IMR-90 (cell line): ENCODE results near the gene LUC7L3. TPM values are rescaled to one million over a fixed set of nuclear protein-coding genes. Genes with fewer than 3 reads are reported as not detected.

Source experiments
- ATAC-seq: fragments of 200-7000 bp; cut with Tn5 transposase; 2 replicates; pipeline ENCODE4 v1.9.1; 2020; ENCODE audit warnings: low read depth, mild to moderate bottlenecking, moderate library complexity
- BruUV-seq: library from RNA; stranded (reverse); fragments of 400-500 nt; replicated peaks from 2 replicates; lab custom pipeline; 2021; lab: Mats Ljungman, UMichigan
- CTCF ChIA-PET: fragments of 300-600 bp; formaldehyde crosslinking; extraction: SDS; loops from one replicate; lab custom pipeline; 2021; ENCODE audit warnings: antibody characterized with exemption; lab: Yijun Ruan, JAX
- POLR2A ChIA-PET: fragments of 300-600 bp; sonication (Branson Sonifier 250); formaldehyde crosslinking; loops from one replicate; lab custom pipeline; 2022; ENCODE audit warnings: antibody characterized with exemption; ENCODE audit not compliant: unreplicated experiment; lab: Charles Lee
- DNase-seq: peaks from one replicate; pipeline ENCODE4 v3.0.0; 2013
- H2AFZ ChIP-seq: replicated peaks from 2 replicates; pipeline ENCODE3; 2013; ENCODE audit warnings: low read length, mild to moderate bottlenecking; ENCODE audit not compliant: poor library complexity
- H2AK5ac ChIP-seq: 2 replicates; pipeline ENCODE4 v1.6.1; 2013; ENCODE audit warnings: low read depth, low read length, inconsistent platforms
- H2AK9ac ChIP-seq: replicated peaks from 2 replicates; pipeline ENCODE3; 2013; ENCODE audit warnings: mild to moderate bottlenecking, low read depth, low read length, moderate library complexity; ENCODE audit not compliant: poor library complexity
- H2BK120ac ChIP-seq: 2 replicates; pipeline ENCODE4 v1.6.1; 2013; ENCODE audit warnings: low read depth, low read length, inconsistent platforms
- H2BK15ac ChIP-seq: 3 replicates; pipeline ENCODE4 v1.6.1; 2013; ENCODE audit warnings: low read depth, low read length, inconsistent platforms
- H2BK20ac ChIP-seq: 2 replicates; pipeline ENCODE4 v1.6.1; 2013; ENCODE audit warnings: low read depth, mild to moderate bottlenecking, inconsistent platforms, low read length, moderate library complexity
- H2BK5ac ChIP-seq: 2 replicates; pipeline ENCODE4 v1.6.1; 2013; ENCODE audit warnings: mild to moderate bottlenecking, low read depth, low read length, inconsistent platforms; ENCODE audit not compliant: poor library complexity, severe bottlenecking
- H3K14ac ChIP-seq: replicated peaks from 2 replicates; pipeline ENCODE4 v1.6.1; 2013; ENCODE audit warnings: low read depth, low read length, inconsistent platforms
- H3K18ac ChIP-seq: 2 replicates; pipeline ENCODE4 v1.6.1; 2013; ENCODE audit warnings: low read depth, low read length, control low read depth
- H3K23ac ChIP-seq: 2 replicates; pipeline ENCODE4 v1.6.1; 2013; ENCODE audit warnings: low read depth, low read length, inconsistent platforms
- H3K27ac ChIP-seq: 2 replicates; pipeline ENCODE4 v1.5.1; 2013; ENCODE audit warnings: mild to moderate bottlenecking, control low read depth, low read length; ENCODE audit not compliant: insufficient read depth
- H3K27me3 ChIP-seq: 2 replicates; pipeline ENCODE4 v1.6.1; 2013; ENCODE audit warnings: low read length; ENCODE audit not compliant: control insufficient read depth, insufficient read depth
- H3K36me3 ChIP-seq: 2 replicates; pipeline ENCODE4 v1.6.1; 2013; ENCODE audit warnings: low read length, mixed read lengths; ENCODE audit not compliant: control insufficient read depth, insufficient read depth
- H3K4ac ChIP-seq: 2 replicates; pipeline ENCODE4 v1.6.1; 2013; ENCODE audit warnings: low read depth, low read length, inconsistent platforms
- H3K4me1 ChIP-seq: 2 replicates; pipeline ENCODE4 v1.6.1; 2013; ENCODE audit warnings: low read length, mixed read lengths; ENCODE audit not compliant: control insufficient read depth, insufficient read depth
- H3K4me2 ChIP-seq: 2 replicates; pipeline ENCODE4 v1.6.1; 2013; ENCODE audit warnings: low read depth, mild to moderate bottlenecking, control low read depth, low read length, moderate library complexity
- H3K4me3 ChIP-seq: 2 replicates; pipeline ENCODE4 v1.5.1; 2013; ENCODE audit warnings: low read depth, mild to moderate bottlenecking, control low read depth, low read length, moderate library complexity; ENCODE audit not compliant: insufficient read depth
- H3K56ac ChIP-seq: 2 replicates; pipeline ENCODE4 v1.6.1; 2013; ENCODE audit warnings: low read length, inconsistent platforms; ENCODE audit not compliant: insufficient read depth; ENCODE audit errors: extremely low read depth
- H3K79me1 ChIP-seq, 2 experiments: 2 replicates each; pipeline ENCODE4 v1.6.1; 2013; ENCODE audit warnings: low read length in 2 of 2, inconsistent platforms in 1 of 2, low read depth in 1 of 2
- H3K9ac ChIP-seq: 2 replicates; pipeline ENCODE4 v1.6.1; 2013; ENCODE audit warnings: low read depth, low read length, control low read depth
- H3K9me1 ChIP-seq: 2 replicates; pipeline ENCODE4 v1.6.1; 2013; ENCODE audit warnings: low read length, inconsistent platforms; ENCODE audit not compliant: insufficient read depth
- H3K9me3 ChIP-seq: 2 replicates; pipeline ENCODE4 v1.6.1; 2013; ENCODE audit warnings: low read length; ENCODE audit not compliant: control insufficient read depth, insufficient read depth
- H4K20me1 ChIP-seq: 2 replicates; pipeline ENCODE4 v1.6.1; 2013; ENCODE audit warnings: low read length, inconsistent platforms; ENCODE audit not compliant: insufficient read depth
- H4K5ac ChIP-seq: 2 replicates; pipeline ENCODE4 v1.6.1; 2013; ENCODE audit warnings: mild to moderate bottlenecking, low read depth, low read length, control low read depth
- H4K8ac ChIP-seq, 2 experiments: 2 replicates each; pipeline ENCODE4 v1.6.1; 2013; ENCODE audit warnings: low read depth in 2 of 2, low read length in 2 of 2, control low read depth in 1 of 2, inconsistent platforms in 1 of 2
- H4K91ac ChIP-seq: 2 replicates; pipeline ENCODE4 v1.6.1; 2013; ENCODE audit warnings: low read depth, low read length, inconsistent platforms; ENCODE audit not compliant: insufficient read depth
- BHLHE40 ChIP-seq: fragments of 150-350 bp; IDR thresholded peaks from 2 replicates; pipeline ENCODE4 v1.6.1; 2016; ENCODE audit warnings: mild to moderate bottlenecking, low read depth, low read length
- CEBPB ChIP-seq: IDR thresholded peaks from 2 replicates; pipeline ENCODE4 v1.6.1; 2012; ENCODE audit warnings: low read depth, low read length, improper control_type of control experiment
- CHD1 ChIP-seq: IDR thresholded peaks from 2 replicates; pipeline ENCODE4 v1.6.1; 2012; ENCODE audit warnings: low read depth, low read length, improper control_type of control experiment
- CTCF ChIP-seq: conservative IDR thresholded peaks from 2 replicates; pipeline ENCODE4 v1.5.1; 2012; ENCODE audit warnings: mild to moderate bottlenecking, low read depth, low read length, improper control_type of control experiment
- ELK1 ChIP-seq: fragments of 150-350 bp; IDR thresholded peaks from 2 replicates; pipeline ENCODE4 v1.6.1; 2016; ENCODE audit warnings: low read depth, mild to moderate bottlenecking, low read length, moderate library complexity, borderline replicate concordance
- FOS ChIP-seq: fragments of 150-350 bp; IDR thresholded peaks from 2 replicates; pipeline ENCODE4 v1.6.1; 2016; ENCODE audit warnings: low read depth, low read length
- MAFK ChIP-seq: IDR thresholded peaks from 2 replicates; pipeline ENCODE4 v1.6.1; 2012; ENCODE audit warnings: low read depth, low read length, improper control_type of control experiment
- MAZ ChIP-seq: IDR thresholded peaks from 2 replicates; pipeline ENCODE4 v1.6.1; 2012; ENCODE audit warnings: low read depth, mild to moderate bottlenecking, low read length, improper control_type of control experiment, moderate library complexity, borderline replicate concordance
- MXI1 ChIP-seq: IDR thresholded peaks from 2 replicates; pipeline ENCODE4 v1.6.1; 2012; ENCODE audit warnings: low read depth, mild to moderate bottlenecking, low read length, moderate library complexity, borderline replicate concordance
- NFE2L2 ChIP-seq: fragments of 150-350 bp; IDR thresholded peaks from 2 replicates; pipeline ENCODE4 v1.6.1; 2016; ENCODE audit warnings: low read depth, mild to moderate bottlenecking, low read length
- POLR2A ChIP-seq: IDR thresholded peaks from 2 replicates; pipeline ENCODE4 v1.6.1; 2012; ENCODE audit warnings: mild to moderate bottlenecking, low read depth, low read length
- RAD21 ChIP-seq: IDR thresholded peaks from 2 replicates; pipeline ENCODE4 v1.6.1; 2012; ENCODE audit warnings: low read length, improper control_type of control experiment
- RCOR1 ChIP-seq: IDR thresholded peaks from 2 replicates; pipeline ENCODE4 v1.6.1; 2012; ENCODE audit warnings: mild to moderate bottlenecking, low read length, improper control_type of control experiment; ENCODE audit not compliant: insufficient replicate concordance
- RFX5 ChIP-seq: IDR thresholded peaks from 2 replicates; pipeline ENCODE4 v1.8.0; 2012; ENCODE audit warnings: low read depth, mild to moderate bottlenecking, low read length, moderate library complexity
- SMC3 ChIP-seq: fragments of 150-350 bp; IDR thresholded peaks from 2 replicates; pipeline ENCODE4 v1.6.1; 2016; ENCODE audit warnings: low read depth, mild to moderate bottlenecking, antibody characterized with exemption, low read length, moderate library complexity
- WGBS, 2 experiments: methylation state at CpG; one replicate each; pipeline versions ENCODE4 v1.1.5 to v1.1.7; 2013; ENCODE audit warnings: missing lambda C conversion rate in 2 of 2; ENCODE audit not compliant: insufficient read length in 1 of 2; ENCODE audit errors: extremely low coverage in 2 of 2; 5-methylcytosine and 5-hydroxymethylcytosine counted together
- dilution Hi-C: fragments of 300-500 bp; cut with HindIII; formaldehyde crosslinking; loops from one replicate; pipeline ENCODE4 v1.14.3; 2018; ENCODE audit warnings: low sequenced_read_pairs; ENCODE audit not compliant: unreplicated experiment
- in situ Hi-C: fragments of 300-500 bp; cut with MboI; formaldehyde crosslinking; loops from 3 replicates; pipeline ENCODE4 v1.14.3; 2019; ENCODE audit warnings: low sequenced_read_pairs, inconsistent platforms, mixed read lengths
- intact Hi-C: fragments of 100-400 bp; cut with micrococcal nuclease; formaldehyde crosslinking; loops from 2 replicates; pipeline ENCODE4 v1.10.0; 2022
- polyA plus RNA-seq, 3 experiments: library from polyadenylated mRNA; depleted of rRNA; stranded (reverse); fragments of >200 nt; gene quantifications; 2 replicates each; pipeline ENCODE4 v1.2.3, GENCODE V29; 2012; ENCODE audit warnings: low replicate concordance in 1 of 3
- total RNA-seq: library from RNA; depleted of rRNA; stranded (reverse); fragments of >200 nt; gene quantifications from 2 replicates; pipeline ENCODE4 v1.2.3, GENCODE V29; 2012
- TF ChIP-seq, protein P1 (sequence below): fragments of 150-350 bp; IDR thresholded peaks from 2 replicates; pipeline ENCODE4 v1.6.1; 2017; ENCODE audit warnings: mild to moderate bottlenecking, antibody characterized with exemption, low read length, low read depth

The LUC7L3 gene
- total and polyA plus RNA-seq, 2 of the 4 experiments (the other 2 are of a cell fraction): 17.7 to 44.7 TPM

DNA sequence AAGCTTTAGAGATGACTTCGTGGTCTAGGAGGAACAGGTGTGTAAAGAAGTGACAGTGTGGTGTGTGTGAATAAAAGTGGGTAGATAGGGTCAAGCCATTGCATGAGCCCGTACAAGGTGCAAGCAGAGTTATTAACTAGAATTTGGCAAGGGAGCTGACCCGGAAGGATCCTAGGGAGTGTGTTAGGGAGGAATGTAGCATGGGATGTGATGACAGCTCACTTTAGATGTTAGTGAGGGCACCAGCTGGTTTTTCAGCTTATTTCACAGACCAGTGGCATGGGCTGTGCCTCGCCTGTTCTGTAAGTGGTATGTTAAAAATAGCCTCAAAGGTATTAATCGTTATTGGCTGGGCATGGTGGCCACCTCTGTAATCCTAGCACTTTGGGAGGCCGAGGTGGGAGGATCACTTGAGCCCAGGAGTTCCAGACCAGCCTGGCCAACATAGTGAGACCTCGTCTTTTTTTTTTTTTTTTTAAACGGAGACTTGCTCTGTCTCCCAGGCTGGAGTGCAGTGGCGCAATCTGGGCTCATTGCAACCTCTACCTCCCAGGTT is 39.7 kb downstream of the LUC7L3 start:
- dilution Hi-C loops: no loop called here
- H3K79me1 ChIP-seq: no peaks in the 10 kb centered on the region
- 0 out of 2 replicates have a peak, but pooled peaks cover 3% of the 10 kb centered on the region for H4K20me1 ChIP-seq
- H3K23ac ChIP-seq: no peak overlapping the region
- H2AFZ ChIP-seq: no peak overlapping the region
- in situ Hi-C loops: no loop called here
- TF ChIP-seq MXI1: no peak
- TF ChIP-seq, protein P1, sequence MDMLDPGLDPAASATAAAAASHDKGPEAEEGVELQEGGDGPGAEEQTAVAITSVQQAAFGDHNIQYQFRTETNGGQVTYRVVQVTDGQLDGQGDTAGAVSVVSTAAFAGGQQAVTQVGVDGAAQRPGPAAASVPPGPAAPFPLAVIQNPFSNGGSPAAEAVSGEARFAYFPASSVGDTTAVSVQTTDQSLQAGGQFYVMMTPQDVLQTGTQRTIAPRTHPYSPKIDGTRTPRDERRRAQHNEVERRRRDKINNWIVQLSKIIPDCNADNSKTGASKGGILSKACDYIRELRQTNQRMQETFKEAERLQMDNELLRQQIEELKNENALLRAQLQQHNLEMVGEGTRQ: no peak
- no peak for TF ChIP-seq CHD1
- TF ChIP-seq ELK1: no peak
- no peak for TF ChIP-seq MAFK
- TF ChIP-seq RFX5: no peak
- TF ChIP-seq SMC3: no peak
- no peak for TF ChIP-seq BHLHE40
- no peak for TF ChIP-seq RAD21
- no peak for TF ChIP-seq MAZ
- no peak for TF ChIP-seq FOS
- TF ChIP-seq POLR2A: no peak
- no peak for TF ChIP-seq NFE2L2
- TF ChIP-seq CEBPB: no peak
- no peak for TF ChIP-seq RCOR1
- no peak for TF ChIP-seq CTCF
- 0 out of 2 replicates have a peak, but pooled peaks cover 2% of the 10 kb centered on the region for H3K36me3 ChIP-seq
- no peak overlapping the region for H3K4me3 ChIP-seq
- no TSS peak for BruUV-seq
- intact Hi-C loops: no loop called here
- no peak overlapping the region for H3K4ac ChIP-seq
- 41% methylated on average over 3 of the region's 9 CpGs; no CpG with 5 or more reads in 1 of the 2 experiments for WGBS, 2 experiments
- H4K5ac ChIP-seq: no peak overlapping the region
- H3K27me3 ChIP-seq: no peaks in the 10 kb centered on the region
- no peak overlapping the region for H2BK120ac ChIP-seq
- H3K9me3 ChIP-seq: no peaks in the 10 kb centered on the region
- H3K4me2 ChIP-seq: no peak overlapping the region
- no peak overlapping the region for H4K8ac ChIP-seq
- no peak for ATAC-seq
- ChIA-PET POLR2A (no interaction called here), CTCF (no interaction called here)
- H3K14ac ChIP-seq: no peak overlapping the region
- H2AK9ac ChIP-seq: no peak overlapping the region
- H2BK5ac ChIP-seq: no peak overlapping the region
- H2AK5ac ChIP-seq: no peak overlapping the region
- no peak overlapping the region for H2BK20ac ChIP-seq
- H2BK15ac ChIP-seq: no peak overlapping the region
- no peak overlapping the region for H3K56ac ChIP-seq
- H3K9me1 ChIP-seq: peaks cover 3% of the 10 kb centered on the region; the same call in 1 of the 2 replicates
- DNase-seq: no peak
- no peak overlapping the region for H3K9ac ChIP-seq
- H3K4me1 ChIP-seq: no peaks in the 10 kb centered on the region
- H3K18ac ChIP-seq: no peak overlapping the region
- H4K91ac ChIP-seq: no peak overlapping the region
- H3K27ac ChIP-seq: no peak overlapping the region
